ENCODE data around the gene USP54.

USP54 gene

DNA sequence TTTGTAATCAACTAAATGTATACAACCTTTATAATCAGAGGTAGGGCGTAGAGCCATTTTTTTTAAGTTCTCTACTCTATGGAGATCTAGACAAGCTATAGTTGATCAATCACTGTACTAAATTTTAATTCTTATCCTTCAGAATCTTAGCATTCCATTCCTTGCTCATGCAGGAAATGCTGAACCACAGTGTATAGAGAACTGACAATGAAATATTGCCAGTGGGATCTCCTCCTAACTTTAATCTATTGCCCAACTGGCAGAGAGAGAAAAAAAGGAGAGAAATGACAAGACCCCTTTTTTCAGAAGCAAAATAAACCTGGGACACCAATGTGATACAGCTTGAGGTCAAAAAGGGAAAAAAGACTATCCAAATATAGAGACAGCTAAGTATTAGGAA is 68.9 kb downstream of the USP54 start:
- no peak for DNase-seq

DNA sequence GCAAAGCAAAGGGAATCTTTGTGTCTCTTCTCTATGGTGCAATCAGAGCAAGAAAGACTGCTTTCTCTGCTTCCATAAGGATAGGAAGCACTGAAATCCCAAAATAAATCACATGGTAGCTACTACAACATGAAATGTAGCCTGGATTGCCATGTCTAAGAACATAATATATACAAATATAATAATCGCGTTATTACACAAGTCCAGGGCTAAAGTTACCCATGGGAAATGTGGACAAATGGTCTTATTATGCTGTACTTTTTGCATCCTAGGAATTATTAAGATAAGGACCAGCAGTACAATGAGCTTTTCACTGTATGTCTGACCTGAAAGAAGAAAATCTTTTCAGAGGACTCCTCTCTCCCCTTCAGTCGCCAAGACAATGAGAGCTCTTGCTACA is 71.8 kb downstream of the USP54 start:
- no peak for DNase-seq

DNA sequence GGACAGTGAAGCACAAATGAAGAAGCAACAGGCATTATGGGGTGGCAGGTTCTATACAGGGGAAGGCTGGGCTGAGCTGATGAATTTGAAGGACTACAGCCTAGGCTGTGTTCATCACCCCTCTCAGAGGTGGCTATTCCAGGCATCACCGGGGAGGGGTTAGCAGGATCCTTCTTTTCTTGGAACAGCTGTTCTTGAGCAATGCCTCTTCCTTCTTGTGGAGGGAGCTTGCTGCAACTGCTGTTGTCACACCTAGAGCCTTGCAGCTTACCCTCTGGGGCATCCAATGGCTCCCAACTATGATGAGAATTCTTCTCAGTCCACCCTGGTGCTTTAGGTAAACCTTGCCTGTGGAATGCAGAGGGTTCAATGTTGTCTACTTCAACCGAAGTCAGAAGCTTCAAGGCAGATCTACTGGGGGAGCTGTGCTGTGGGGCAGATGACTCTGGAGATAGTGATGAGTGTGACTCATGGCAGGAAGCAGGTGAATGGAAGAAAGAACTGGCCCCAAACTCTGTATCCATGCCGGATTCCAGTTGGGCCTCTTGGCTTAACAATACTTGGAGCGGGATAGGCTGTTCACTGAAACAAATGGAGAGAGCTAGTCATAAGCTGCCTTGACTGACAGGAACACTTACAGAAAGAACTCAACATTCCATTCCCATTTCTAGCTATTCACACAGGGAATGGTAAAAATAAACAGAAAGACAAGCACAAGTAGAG is 73.8 kb downstream of the USP54 start:
- DNase-seq = no peak

DNA sequence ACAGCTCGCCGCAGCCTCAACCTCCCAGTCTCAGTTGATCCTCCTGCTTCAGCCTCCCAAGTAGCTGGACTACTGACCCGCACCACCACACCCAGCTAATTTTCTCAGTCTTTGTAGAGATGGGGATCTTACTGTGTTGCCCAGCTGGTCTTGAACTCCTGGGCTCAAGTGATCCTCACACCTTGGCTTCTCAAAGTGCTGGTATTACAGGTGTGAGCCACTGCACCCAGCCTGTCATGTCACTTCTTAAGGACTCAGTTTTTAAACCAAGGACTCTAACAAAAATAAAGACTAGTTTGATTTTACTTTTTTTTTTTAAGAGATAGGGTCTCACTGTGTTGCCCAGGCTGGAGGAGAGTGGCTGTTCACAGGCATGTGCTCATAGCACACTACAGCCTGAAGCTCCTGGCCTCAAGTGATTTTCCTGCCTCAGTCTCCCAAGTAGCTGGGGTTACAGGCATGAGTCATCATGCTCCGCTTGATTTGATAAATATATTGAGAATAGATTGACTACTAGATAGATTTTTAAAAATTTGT is 78.9 kb downstream of the USP54 start:
- DNase-seq = no peak

DNA sequence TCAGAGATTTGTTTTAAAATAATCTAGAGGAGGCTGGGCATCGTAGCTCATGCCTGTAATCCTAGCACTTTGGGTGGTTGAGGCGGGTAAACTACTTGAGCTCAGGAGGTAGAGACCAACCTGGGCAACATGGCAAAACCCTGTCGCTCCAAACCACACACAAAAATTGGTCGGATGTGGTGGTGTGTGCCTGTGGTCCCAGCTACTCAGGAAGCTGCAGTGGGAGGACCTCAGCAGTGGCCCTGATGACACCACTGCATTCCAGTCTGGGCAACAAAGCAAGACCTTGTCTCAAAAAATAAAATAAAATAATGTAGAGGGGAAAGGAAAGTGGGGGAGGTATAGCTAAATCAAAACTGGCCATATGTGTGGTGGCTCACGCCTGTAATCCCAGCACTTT is 81.4 kb downstream of the USP54 start:
- DNase-seq = no peak

DNA sequence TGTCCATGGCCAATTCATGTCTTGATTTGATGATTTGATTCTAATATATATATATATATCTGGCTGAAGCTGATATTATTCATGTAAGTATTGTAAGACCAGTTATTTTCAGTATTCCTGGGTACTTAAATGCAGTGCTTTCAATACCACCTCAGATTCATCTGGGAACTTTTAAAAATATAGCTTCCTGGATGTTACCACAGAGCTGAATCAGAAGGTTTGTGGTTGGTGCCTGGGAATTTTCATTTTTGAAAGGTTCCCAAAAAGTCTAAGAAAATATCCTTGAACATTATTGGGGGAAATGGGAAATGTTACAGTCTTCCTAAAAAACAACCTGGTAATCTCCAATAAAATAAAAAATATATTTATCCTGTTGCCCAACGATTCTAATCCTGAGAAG is 84.7 kb downstream of the USP54 start:
- no peak for DNase-seq

DNA sequence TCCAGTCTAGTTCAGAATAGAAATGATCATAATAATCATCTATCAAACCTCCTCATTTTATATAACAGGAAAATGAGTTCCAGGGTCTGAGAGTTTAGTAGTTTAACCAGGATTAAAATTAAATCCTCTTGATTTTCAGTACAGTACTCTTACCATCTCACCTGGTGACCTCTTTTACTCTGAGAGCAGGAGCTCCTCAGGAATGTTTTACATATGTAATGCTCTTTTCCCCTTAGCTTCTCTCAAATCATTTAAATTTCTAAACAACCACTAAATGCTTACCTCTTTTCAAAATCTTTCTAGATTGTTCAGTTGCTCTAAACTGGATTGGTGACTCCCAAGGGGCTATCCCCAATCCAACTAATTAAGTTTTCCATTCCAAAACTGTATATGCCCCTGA is 85.1 kb downstream of the USP54 start:
- DNase-seq = no peak

DNA sequence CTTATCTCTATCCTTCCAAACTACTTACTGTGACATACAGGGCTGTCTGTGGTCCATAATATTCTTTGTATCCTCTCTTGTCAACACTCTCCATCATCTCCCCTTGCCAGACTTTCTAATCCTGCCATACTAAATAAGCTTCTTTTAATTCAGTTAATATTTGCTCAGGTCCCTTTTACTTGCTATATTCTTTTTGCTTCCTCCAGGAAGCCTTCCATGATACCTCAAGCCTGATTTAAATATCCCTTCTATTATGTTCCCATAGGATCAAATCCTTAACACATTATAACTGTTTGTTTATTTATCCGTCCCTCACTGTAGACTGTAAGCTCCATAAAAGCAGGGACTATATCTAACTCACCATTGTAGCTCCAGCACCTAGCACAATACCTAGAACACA is 88.1 kb downstream of the USP54 start:
- no peak for DNase-seq

DNA sequence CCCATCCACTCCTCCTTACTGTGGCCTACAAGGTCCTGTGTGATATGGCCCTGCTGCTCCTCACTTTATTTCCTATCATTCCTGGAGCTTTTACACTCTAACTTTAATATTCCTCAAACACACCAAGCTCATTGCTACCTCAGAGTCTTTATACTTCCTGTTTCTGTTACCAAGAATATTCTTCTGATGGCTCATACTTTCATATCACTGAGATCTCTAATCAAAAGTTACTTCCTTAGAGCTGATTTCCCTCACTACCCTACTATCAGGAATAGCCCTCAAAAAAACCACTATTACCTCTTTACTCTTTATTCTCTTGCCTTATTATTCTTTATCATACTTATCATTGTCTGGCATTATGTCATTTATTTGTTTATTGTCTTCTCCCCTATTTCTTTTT is 89.5 kb downstream of the USP54 start:
- DNase-seq = no peak

DNA sequence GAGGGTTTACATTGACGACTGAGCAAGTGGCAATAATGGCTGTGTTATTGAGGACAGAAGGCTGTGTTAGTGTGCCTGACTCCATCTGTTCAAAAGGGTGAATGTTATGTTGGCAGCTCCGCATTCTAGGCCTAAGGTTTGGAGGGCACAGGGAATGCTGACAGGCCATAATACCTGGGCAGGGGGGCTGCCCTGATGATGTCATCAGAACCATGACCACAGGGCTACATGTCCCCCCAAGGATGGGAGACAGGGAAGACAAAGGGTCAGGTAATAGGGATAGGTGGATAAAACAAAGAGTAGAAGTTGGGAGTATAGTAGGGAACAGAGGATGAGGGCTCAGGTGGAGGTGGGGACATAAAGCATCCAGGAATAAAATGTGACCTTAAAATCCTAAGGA is 93.5 kb downstream of the USP54 start:
- DNase-seq = no peak

DNA sequence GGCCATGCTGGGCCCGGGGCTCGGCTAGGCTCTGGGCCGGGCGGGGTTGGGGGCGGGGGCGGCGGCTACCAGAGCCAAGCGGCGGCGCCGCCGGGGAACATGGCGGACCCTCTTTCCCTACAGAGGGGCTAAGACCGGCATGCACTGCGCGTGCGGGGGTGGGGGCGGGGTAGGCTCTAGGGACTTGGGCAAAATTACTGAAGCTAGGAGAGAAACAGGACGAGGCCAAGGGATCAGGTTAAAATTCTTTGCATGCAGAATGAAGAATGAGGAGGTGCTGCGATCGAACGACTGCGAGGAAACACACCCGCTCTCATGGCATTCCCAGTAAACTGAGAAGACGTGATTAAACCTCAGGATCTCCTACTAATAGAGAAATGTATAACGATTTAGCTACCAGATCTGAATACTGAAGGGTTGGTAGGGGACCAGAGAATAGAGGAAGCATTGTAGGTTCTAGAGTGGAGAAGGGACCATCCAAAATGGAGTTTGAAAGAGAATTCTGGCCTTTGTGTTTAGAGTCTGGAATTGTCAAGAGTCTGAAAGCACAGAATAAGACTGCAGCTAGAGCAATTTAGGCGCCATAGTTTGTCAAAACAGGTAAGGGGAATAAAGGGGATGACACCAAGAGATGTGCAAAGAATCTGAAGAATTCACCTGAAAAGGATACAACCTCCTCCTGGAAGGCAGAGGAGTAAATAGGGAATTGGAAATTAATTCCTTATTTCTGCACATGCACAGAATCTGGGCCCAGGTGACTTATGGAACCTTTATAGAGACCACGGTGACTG is 95.1 kb downstream of the USP54 start, which contains the start of gene PPP3CB:
PPP3CB (minus strand) TSS at position 141 of the 791 bp plus-strand sequence; CDS start at position 6, 135 bp downstream.
- DNase-seq = peak; percentile 89

DNA sequence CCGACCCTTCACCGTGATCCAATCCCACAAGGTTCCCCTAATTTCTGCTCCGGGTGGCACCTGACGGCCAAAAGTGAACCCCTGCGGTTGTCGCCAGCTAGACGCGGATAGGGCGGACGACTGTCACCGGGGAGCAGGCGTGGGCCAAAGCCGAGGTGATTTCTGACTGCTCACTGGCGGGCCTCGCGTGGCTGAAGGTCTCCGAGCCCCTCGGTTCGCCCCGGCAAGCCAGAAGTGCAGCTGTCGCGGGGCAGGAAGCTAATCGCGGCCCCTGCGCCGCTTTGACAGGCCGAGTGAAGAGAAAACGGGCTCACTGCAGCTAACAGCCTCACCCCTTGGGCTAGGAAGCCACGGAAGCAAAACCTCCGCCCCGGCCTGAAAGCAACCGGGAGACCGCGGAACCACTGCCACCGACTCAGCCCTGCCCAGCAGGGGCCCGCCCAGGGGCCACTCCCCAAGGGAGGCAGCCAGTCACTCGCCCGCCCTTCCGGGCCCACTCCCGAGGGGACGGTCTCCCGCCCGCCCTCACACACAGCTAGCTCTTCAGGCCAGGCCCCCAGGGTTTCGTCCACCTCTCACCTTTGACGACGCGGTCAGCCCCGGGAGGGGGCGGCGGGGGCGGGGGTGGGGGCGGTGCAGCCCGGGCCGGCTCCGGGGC is 95.8 kb downstream of the USP54 start:
- peak; percentile 79 for DNase-seq

DNA sequence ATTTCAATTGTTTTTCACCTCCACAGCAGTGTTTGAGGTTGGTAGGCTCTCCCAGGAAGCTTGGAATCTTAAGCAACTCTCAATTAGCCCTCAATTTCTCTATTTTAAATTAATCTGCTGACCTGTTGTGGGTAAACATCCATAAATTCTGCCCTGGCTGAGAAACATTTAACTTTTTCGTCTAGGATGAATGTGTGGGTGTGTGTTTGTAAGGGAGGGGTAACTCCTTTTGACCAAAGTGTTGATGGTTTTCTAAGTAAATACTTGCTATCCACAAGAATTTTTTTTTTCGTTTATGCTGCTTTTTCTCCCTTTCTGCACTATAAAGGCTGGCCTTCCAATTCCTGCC is 96.3 kb downstream of the USP54 start:
- no peak for DNase-seq

DNA sequence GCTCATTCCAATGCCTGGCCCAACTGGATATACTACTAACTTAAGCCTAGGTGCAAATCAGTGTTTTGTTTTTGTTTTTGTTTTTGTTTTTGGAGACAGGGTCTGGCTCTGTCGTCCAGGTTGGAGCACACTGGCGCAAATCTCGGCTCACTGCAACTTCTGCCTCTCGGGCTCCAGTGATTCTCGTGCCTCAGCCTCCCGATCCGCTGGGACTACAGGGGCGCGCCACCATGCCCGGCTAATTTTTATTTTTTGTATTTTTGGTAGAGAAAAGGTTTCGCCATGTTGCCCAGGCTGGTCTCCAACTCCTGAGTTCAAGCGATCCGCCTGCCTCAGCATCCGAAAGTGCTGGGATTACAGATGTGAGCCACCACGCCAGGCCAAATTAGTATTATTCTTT is 96.9 kb downstream of the USP54 start:
- DNase-seq = no peak

DNA sequence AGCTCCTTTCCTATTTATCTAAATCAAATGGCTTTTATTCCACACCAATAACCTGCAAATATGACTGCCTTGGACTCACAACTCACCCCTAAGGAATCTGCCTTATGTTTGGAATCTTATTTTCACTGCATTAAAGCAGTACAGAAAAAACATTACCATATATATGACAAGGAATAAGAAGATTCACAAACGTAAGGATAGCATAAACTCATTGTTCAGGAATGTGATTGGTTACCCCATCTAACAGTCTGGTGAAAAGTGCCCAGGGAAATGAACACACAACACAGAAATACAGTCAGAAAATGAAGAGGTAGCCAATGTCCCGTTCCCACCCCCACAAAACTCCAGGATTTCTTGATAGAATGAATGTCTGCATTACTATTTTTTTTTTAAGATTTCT is 97.4 kb downstream of the USP54 start:
- no peak for DNase-seq

DNA sequence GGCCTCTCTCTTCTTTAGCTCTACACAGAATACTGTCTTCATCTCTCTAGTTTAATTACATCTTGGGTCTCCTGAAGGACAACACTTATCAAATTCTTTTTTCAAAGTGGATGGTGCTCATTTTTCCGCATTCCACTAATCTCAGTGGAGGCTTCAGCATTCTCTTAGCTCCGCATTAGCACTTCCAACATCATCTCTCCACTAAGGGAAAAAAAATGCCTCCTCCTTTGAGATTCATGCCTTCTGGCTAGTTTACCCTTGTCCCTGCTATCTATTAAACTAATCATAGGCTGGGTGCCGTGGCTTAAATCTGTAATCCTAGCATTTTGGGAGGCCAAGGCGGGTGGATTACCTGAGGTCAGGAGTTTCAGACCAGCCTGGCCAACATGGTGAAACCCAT is 104.5 kb downstream of the USP54 start:
- DNase-seq = no peak

DNA sequence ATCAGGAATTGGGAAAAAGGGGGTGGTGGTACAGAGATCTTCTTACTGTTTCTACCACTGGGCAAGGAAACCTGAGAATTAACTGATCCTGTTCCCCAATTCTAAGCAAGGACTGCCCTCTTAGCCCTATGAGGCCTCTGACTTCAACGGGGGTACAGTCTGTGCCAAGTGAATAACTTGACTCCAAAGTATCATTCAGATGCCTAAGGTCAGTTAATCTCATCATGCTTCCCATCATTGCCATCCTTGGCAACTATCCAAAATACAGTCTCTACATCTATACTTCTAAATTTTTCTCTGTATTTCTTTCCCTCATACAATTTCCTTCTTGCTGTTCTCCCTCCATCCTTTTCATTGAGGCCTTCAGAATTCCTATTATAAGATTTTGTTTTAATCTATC is 105.8 kb downstream of the USP54 start:
- no peak for DNase-seq

DNA sequence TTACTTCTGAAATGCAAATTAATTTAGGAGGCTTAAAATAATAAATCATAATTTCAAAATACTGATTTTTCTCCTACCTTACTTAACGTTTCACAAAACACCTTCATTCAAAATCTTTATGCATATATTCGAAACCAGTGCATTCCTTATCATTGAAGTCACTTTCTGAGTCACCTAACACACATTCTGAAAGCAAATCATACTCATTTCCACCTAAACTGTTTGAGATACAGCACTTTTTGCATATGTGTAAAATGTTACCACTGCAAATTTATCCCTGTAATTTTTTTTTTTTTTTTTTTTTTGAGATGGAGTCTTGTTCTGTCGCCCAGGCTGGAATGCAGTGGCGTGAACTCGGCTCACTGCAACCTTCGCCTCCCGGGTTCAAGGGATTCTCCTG is 111.0 kb downstream of the USP54 start:
- DNase-seq = no peak

DNA sequence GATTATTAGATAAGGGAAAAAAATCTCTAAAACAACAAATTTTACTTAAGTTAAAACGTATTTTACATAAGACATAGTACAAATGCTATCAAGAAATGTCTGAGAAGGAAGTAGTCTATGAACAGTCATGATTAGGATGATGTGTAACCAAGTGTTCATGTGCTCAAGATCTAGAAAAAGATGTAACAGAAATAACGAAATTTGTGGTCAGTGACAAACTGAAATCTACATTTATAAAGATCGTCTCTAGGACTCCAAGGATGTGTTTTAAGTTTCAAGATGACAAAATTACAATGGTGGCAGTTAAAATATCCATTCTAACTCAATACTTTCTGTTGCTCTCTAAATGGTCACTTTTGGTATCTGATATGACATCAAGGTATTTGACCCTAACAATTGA is 112.5 kb downstream of the USP54 start:
- no peak for DNase-seq

DNA sequence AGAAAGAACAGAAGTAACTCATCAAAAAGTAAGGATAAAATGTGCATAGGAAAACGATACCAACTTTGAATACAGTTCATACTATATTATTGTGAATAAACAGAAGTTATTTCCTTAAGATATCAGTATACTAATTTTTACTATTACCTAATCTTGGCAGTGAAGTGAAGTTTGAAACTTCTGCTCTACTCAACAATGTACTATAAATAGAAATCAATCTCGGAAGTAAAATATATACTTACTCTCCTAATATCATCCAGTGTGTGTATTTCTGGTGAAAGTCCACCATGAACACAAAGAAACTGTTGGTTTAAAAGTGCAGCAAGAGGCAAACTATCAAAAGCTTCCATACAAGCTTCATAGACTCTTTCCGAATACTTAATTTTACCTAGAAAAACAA is 119.9 kb downstream of the USP54 start:
- DNase-seq = no peak

DNA sequence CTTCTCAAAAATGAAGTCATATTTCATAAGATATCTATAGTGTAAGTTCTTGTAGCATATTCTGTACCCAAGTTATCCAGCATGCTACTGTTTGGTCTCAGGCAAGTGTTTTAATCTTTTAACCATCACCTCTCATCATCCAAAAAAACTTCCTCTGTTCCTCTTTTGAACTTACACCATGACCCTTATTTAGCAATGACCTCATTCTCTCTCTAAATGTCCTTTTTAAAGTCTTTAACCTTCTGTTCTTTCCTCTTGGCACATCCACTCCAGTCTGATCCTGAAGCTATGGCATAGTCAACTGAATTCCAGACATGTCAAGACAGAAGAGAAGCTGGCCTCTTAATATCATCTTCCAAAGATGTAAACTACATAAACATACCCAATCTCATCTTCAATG is 121.6 kb downstream of the USP54 start:
- no peak for DNase-seq

DNA sequence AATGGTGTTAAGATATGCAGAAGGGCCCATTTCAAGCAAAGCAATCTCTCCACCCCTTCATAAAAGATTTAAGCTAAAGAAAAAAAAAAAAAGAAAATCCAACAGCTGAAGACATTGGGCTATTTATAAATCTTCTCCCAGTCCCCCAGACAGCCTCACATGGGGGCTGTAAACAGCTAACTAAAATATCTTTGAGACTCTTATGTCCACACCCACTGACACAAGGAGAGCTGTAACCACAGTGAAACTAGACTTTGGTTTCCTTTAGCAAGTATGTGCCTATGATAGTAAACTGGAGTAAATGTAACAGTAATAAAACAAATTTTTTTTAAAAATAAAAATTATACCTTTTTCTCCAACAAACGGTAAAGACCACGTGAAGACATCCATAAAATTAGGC is 123.9 kb downstream of the USP54 start:
- no peak for DNase-seq

DNA sequence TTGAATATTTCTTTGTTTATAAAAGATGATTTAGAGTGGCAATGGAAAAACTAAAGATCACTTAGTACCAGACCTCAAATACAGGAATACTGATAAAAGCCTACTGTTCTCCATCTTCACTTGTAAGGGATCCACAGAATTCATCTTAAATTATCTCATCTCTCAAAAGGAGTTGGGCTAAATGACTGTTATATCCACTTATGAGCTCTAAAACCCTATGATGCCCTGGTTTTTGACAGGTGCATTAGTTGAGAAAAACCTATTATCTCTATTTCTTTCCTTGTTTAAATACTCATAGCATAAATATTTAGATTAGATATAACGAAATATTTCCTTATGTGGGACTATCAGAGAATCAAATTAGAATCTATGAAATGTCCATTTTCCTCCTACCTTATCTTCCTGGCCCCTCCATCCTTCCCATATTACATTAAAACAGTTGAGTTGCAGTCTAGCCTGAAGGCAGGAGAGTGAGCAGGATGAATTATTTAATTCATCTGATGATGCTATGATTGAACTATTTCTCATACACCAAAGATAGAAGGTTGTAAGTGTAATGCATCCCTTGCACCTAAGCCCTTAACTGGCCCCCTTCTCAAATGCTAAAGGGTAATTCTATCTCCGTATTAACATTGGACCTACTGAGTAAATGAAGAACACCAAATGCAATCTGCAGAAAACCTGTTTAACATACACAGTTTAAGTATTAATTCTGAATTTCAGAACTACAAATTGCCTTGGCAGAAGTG is 125.0 kb downstream of the USP54 start:
- DNase-seq = no peak
